GM21723 (cell line): Measurements from ENCODE around the gene ALDH3B1.

Experiments used
- ATAC-seq: cut with Tn5 transposase; IDR thresholded peaks from one replicate; pipeline ENCODE4 v1.9.1; 2021; ENCODE audit warnings: mild to moderate bottlenecking, moderate library complexity; ENCODE audit not compliant: unreplicated experiment

Gene ALDH3B1

DNA sequence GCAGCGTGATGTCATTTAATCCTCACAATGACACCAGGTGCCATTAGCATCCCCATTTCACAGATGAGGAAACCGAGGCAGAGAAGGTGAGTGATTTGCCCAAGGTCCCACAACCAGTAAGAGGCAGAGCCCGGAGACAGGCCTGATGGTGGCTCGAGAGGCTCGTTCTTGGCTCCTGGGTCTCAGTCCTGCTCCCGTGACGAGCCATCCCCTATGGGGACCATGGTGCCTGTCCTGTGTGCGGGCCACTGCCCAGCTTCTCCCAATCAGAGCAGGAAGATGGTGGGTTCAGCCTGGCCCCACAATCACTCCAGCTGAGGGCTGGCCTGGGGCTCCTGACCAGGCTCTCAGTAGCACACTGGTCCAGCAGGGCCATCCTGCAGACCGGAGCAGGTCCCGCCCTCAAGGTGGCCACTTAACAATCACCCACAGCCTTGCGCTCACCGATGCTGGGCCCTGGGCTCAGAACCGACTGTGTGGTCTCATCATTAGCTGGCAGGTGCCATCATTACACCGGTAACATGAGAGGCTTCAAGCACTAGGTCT is 3.6 kb downstream of the ALDH3B1 start:
- ATAC-seq, result no peak

DNA sequence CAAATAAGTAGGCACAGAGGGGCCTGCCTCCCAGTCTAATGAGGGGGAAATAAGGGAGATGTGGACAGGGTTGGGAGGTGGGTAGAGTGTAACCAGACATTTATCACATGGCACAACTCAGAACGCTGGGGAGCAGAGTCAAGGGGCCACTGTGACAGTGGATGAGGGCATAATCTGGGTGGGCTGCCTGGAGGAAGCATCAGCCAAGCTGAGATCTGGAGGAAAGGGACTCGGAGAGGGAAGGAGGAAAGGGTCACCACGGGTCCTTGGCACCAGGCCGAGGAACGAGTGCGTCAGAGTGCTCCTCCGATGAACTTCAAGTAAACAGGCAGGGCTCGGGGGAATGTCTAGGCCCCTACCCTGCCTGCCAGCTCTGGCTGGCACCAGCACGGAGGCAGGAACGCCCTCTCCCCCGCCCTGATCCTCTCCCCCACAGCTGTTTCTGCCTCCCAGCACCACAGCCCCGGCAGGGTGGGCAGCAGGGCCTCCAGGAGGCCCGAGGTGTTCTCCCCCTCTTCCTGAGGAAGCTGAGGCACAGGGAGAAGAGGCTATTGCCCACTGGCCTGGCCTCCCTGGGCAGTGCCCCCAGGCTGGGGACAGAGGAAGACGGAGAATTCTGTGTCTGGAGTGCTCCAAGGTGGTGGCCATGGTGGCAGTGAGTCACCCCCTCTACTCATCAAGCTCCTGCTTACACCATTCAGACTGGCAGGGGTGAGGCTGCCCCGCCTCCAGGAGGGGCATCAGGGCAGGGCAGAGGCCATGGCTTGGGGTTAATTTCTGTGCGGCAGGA is 4.2 kb downstream of the ALDH3B1 start:
- no peak for ATAC-seq

DNA sequence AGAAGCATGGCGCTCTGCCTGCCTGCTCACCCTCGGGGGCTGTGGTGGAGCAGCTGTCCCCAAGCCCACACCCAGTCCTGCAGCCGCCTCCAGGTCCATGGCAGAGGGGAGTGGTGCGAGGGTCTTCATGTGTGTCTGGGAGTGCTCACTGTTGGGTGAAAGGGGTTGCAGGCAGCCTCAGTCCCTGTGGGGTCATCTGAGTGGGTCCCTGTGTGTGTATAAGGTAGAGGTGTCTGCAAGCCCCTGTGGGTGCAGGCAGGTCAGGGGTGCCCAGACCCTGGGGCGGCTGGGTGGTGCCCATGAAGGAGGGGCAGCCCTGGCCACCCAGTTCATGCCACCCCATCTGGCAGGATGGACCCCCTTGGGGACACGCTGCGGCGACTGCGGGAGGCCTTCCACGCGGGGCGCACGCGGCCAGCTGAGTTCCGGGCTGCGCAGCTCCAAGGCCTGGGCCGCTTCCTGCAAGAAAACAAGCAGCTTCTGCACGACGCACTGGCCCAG is 4.9 kb downstream of the ALDH3B1 start:
- no peak for ATAC-seq

DNA sequence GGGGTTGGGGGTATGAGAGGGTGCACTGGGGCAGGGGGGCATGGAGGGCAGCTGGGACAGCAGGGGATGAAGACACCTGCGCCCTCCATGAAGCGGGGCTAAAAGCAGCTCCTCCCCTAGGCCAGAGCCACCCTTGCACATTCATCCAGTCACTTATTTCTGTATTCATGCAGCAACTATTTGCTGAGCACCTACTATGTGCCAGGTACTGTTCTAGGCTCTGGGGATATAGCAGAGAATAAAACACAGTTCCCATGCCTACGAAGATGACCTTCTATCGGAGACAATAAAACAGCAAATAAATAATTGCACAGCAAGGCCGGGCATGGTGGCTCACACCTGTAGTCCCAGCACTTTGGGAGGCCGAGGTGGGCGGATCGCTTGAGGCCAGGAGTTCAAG is 5.3 kb downstream of the ALDH3B1 start:
- no peak for ATAC-seq

DNA sequence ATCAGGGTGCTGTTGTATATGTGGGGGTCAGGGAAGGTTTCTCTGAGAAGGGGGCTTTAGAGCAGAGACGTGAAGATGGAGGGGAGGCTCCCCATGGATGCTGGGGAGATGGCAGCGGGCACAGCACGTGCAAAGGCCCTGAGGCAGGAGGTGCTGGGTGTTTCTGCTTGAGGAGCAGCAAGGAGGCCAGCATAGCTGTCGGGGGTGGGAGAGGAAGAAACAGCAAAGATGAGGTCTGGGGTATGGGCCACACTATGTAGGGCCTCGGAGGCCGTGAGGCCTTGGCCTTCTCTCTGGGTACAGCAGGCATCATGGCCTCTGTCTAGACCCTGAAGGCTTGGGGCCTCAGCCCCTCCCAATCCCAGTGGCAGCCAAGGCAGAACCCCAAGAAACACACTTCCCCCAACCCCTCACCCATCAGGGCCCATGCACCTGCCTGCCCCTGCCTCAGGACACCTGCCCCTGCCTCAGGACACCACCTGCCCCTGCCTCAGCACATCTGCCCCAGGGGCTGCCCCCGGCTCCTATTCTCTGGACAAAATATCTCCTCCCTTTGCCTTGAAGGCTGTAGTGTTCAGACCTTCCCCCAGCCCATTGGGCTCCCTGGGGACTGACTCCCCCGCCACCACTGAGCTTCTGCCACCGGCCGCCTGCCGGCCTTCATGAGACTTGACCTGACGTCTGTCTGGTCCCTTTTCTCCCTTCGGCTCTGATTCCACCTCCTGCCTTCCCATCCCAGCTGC is 6.2 kb downstream of the ALDH3B1 start:
- ATAC-seq, result no peak

DNA sequence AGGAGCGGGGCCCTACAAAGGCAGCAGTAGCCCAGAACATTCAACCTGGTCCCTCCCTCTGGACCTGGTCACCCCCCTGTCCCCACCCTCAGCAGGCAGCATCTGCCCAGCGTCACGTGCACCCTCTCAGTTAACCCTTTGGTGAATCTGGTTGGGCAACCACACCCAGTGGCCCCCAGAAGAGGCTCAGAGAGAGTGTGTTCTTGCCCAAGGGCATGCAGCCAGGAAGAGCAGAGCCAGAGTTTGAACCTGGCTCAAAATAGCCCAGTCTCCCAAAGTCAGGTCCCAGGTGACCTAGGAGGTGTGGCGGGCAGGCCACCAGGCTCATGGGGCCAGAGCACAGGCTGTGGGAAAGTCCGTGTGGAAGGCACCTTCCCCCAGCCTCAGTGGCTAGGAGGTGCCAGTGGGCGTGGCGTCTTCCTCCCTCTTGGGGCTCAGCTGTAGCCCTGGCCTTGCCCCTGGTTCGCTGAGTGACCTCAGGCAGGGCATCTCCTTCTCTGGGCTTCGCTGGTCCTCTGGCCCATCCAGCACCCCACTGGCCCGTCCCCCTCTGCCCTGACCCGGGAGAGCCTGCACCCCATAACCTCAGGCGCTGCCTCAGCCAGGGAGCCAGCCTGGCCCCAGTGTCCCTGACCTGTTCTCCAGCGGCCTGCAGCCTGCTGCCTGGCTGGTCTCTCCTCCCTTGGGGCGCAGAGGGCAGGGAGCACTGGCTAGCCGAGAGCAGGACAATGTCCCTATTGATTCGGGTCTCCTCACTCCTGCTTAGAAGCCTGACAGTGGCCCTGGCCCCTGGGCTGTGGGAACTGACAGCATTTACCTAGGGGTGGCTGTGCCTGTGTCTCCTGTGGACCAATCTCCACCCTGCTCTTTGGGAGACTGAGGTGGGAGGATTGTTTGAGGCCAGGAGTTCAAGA is 7.0 kb downstream of the ALDH3B1 start:
- ATAC-seq, result no peak

DNA sequence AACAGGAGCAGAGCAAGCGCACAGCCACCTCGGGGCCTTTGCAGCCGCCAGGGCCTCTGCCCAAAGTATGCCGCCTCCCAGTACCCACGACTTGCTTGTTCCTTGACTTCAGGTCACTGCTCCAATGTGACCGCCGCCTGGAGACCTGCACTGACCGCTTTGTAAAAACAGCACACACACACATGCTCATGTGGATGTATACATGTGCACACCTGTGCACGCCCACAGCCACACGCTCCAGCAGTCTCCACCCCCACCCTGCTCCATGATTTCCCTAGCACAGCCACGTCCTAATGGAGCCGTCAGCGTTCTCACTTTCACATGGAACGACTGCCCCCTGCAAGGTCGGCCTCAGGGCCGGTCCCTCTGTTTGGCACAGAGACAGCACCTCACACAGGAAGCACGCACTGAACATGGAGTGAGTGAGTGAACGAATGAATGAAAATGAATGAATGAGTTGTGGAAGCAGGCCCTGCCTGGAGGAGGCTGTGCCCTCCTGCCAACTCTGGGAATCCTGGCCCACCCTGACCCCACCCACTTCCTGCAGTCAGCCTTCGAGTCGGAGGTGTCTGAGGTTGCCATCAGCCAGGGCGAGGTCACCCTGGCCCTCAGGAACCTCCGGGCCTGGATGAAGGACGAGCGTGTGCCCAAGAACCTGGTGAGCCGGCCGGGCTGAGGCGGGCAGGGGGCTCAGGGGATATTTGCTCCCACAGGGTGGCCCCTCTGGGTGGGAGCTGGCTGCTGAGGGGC is 8.0 kb downstream of the ALDH3B1 start:
- no peak for ATAC-seq

DNA sequence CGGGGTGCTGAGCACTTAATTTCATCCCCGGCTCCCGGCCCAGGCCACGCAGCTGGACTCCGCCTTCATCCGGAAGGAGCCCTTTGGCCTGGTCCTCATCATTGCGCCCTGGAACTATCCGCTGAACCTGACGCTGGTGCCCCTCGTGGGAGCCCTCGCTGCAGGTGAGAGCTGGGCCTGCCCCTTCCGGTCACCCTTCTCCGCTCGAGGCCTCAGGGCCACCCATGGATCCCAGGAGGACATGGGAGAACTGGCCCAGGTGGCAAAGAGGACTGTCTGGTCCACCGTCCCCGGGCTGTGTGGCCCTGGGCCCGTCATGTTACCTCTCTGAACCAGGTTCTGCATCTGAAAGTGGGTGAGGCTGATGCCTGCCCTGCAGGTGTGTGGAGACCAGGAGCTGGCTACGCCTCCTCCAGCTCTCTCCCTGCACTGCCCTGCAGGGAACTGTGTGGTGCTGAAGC is 8.6 kb downstream of the ALDH3B1 start:
- no peak for ATAC-seq

DNA sequence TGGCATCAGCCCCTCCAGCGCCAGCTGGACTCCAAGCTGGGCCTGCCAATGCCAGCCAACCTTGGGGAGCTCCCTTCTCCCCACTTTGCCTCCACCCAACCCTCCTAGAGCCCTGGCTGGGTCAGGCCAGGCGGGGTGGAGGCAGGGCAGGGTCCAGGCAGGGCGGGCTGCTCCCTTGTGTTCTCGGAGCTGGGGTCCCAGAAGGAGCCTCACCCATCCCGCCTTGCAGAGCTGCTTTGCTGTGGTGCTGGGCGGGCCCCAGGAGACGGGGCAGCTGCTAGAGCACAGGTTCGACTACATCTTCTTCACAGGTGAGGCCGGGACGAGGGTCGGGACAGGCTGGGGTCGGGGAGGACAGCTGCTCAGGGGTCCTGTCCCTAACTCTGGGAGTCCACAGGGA is 9.4 kb downstream of the ALDH3B1 start:
- no peak for ATAC-seq

DNA sequence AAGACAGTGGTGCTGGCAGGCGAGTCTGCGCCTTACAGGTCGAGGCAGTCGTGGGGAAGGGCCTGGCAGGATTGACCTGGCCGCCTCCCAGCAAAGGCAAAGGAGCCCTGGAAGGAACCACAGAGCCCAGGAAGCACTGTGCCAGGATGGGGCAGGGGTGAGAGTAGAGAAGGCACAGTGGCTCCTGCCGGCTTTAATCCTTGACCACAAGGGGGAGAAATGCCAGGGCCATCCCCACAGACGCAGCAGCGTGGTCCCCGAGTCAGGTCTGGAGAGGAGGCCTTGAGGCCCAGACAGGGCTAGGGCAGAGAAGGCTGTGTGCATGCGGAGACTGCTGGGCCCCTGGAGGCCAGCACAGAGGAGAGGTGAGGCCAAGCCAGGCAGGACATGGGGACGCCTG is 10.4 kb downstream of the ALDH3B1 start:
- no peak for ATAC-seq

DNA sequence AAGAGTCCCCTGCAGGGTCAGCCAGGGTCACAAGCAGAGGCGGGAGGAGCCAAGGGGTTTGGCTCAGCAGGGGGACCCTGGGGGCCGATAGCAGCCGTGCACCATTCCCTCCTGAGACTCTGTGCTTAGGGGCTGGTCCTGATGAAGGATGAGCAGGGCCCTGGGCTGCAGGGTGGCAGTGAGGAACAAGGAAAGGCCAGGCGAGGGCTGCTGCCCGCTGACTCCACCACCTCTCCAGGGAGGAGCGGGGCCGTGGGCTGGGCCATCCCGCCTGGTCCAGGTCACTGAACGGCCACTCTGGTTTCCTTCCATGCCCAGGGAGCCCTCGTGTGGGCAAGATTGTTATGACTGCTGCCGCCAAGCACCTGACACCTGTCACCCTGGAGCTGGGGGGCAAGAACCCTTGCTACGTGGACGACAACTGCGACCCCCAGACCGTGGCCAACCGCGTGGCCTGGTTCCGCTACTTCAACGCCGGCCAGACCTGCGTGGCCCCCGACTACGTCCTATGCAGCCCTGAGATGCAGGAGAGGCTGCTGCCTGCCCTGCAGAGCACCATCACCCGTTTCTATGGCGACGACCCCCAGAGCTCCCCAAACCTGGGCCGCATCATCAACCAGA is 11.2 kb downstream of the ALDH3B1 start:
- ATAC-seq, result no peak

DNA sequence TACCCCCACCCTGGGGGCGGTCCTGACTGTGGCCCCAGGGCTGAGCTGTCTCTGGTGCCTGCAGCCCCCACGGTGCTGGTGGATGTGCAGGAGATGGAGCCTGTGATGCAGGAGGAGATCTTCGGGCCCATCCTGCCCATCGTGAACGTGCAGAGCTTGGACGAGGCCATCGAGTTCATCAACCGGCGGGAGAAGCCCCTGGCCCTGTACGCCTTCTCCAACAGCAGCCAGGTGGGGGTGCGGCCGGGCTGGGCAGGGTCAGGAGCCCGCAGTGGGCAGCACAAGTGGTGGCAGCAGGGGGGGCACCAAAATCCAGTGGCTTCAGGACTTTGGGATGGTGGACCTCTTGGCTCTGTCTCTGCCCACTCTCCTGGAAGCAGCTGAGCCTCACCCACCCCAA is 12.4 kb downstream of the ALDH3B1 start:
- ATAC-seq, result no peak

DNA sequence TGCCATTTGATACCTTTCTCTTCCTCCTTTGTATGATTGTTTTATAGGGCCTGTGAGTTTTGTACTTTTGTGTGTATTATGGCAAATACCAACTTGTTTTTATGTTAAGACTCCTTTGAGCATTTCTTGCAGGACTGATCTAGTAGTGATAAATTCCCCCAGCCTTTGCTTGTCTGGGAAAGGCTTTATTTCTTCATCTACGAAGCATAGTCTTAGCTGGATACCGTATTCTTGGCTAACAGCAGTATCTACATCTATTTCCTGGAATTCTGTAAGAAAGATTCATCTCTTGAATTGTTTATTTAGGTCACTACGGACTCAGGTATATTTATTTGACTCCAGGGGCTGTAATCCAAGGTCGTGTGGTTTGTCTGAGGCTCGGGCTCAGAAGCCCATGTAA is 14.4 kb downstream of the ALDH3B1 start:
- ATAC-seq, result no peak

DNA sequence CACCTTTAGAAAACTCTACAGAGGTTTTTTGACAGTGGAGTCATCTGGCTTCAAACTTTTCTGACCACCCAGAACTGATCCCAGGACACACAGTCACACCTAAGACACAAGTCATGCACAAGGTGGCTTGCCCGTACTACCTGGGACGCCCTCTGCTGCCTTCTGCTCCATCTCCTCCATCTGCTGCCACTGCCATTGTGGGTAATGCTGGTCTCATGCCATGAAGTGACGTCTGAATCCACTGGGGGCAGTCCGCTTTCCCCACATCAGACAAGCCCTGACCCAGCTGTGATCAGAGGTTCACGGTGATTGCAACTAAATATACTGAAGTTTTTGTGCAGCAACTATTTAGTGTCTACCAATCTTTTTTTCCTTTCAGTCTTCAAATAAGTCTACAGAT is 14.9 kb downstream of the ALDH3B1 start:
- ATAC-seq, result no peak

DNA sequence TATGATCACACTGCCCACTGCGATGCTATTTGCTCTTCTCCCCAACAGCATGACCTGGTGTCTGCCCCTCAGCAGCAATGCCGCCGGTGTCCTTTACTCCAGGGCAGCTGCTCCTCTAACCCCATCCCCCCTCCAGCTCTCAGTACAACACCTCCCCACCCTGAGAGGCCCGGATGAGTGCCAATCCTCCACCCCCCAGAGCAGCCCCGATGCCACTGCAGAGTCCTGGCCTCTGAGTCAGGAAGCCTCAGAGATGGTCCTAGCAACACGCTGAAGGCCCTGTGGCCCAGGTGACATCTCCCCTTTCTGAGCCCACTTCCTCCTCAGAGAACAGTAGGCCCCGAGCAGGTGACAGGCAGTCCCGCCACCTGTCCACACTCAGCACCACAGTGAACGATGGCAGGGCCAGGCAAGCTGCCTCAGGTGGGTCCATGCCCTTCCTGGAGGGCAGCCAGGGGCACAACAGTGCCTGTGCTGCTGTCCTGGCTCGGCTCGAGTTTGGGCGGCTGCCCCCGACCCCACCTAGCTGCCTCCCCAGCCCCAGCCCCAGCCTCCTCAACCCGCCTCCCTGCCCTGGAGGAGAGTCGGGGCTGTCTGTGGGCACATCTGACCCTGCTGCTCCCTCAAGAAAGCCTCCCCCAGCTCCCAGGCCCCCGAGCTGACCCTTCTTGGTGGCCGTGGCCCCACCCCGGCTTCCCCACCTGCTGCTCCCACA is 16.4 kb downstream of the ALDH3B1 start:
- ATAC-seq, result no peak

DNA sequence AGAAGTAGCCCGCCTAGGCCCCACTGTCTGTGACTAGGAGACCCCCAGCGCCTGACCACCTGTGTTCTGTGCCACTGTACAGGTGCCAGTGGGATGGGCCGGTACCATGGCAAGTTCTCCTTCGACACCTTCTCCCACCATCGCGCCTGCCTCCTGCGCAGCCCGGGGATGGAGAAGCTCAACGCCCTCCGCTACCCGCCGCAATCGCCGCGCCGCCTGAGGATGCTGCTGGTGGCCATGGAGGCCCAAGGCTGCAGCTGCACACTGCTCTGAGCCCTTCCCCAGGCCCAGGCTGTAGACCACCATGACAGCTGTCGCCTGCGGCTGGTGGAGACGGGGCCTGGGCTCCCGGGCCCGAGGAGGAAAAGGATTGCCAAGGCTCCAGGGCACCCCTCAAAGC is 17.5 kb downstream of the ALDH3B1 start:
- ATAC-seq, result no peak

DNA sequence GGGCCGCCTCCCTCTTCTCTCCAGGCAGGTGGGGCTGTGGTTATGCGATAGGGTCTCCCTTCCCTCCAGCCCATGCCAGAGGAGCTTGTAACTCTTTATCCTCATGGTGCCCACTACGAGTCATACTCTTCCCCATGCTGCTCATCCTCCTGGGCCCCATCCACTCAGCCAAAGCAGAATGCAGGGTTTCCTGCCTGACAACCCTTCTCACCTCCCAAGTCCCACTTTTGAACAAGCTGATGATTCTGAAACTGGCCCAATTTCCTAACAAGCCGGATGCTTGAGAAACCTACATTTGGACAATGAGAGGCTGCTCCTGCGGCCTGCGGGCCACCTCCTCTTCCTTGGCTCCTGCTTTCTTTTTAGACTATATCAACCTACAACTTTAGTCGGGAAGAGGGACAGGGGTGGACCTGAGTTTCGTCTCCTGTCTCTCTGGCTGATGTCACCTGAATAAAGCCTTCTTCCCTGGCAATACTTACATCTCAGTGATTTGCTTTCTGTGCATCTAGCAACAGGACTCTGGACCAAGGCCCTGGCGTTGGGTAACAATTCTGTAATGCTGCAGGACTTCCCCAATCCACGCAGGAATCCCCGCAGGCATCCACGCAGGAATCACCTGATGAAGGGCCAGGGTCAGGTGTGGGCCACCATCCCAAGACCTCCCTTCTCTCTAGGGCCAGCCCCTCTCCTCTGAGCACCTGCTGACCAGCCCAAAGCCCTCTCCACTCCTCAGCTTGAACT is 18.8 kb downstream of the ALDH3B1 start:
- no peak for ATAC-seq
